Activated CD8-positive, alpha-beta memory T cell treated with anti-CD3 and anti-CD28 coated beads, Interleukin-2, amount 50 U/mL, for 4 hours (primary cell): ENCODE data around the gene SPOCD1.
A peak's percentile ranks its signal among the peaks of the same experiment; 100 is the strongest.

ENCODE experiments used
- DNase-seq: peaks from one replicate; pipeline ENCODE4 v3.0.0-alpha.2; 2020

The SPOCD1 gene

GRCh38 chr1:31769720-31770390, 46.0 kb downstream of the SPOCD1 start:
- DNase-seq = no peak

- no peak for DNase-seq
These were observed 46.7 kb downstream of the SPOCD1 start for GRCh38 chr1:31768939-31769704.

- DNase-seq = no peak
These were observed 47.4 kb downstream of the SPOCD1 start for GRCh38 chr1:31768407-31768907.

- no peak for DNase-seq
These were observed 48.6 kb downstream of the SPOCD1 start for GRCh38 chr1:31767225-31767624.

- no peak for DNase-seq
These were observed 50.3 kb downstream of the SPOCD1 start for GRCh38 chr1:31765516-31765915.

- no peak for DNase-seq
These were observed 50.8 kb downstream of the SPOCD1 start for GRCh38 chr1:31765041-31765467.

- peak; percentile 33 for DNase-seq
These were observed 51.3 kb downstream of the SPOCD1 start, which contains the start of gene ADGRB2 for GRCh38 chr1:31764312-31765040. Gene ADGRB2 (minus strand): TSS chr1:31764340. CDS start chr1:31757221, 7,119 bp downstream.

- DNase-seq = no peak
These were observed 52.0 kb downstream of the SPOCD1 start for GRCh38 chr1:31763671-31764311.

- peak; percentile 69 for DNase-seq
These were observed 52.8 kb downstream of the SPOCD1 start for GRCh38 chr1:31762726-31763670.

GRCh38 chr1:31762323-31762722, 53.5 kb downstream of the SPOCD1 start:
- no peak for DNase-seq

- no peak for DNase-seq
These were observed 53.9 kb downstream of the SPOCD1 start for GRCh38 chr1:31761883-31762282.

- peak; percentile 71 for DNase-seq
These were observed 55.1 kb downstream of the SPOCD1 start for GRCh38 chr1:31760471-31761470.

- DNase-seq = no peak
These were observed 56.4 kb downstream of the SPOCD1 start for GRCh38 chr1:31759298-31760023.

GRCh38 chr1:31758823-31759222, 57.0 kb downstream of the SPOCD1 start:
- no peak for DNase-seq

GRCh38 chr1:31757989-31758388, 57.8 kb downstream of the SPOCD1 start:
- DNase-seq = no peak

- DNase-seq = no peak
These were observed 58.6 kb downstream of the SPOCD1 start for GRCh38 chr1:31757204-31757679.

- no peak for DNase-seq
These were observed 59.2 kb downstream of the SPOCD1 start for GRCh38 chr1:31756578-31756977.

GRCh38 chr1:31755850-31756492, 59.9 kb downstream of the SPOCD1 start:
- DNase-seq = no peak

- no peak for DNase-seq
These were observed 60.6 kb downstream of the SPOCD1 start for GRCh38 chr1:31755197-31755611.
